Mesendoderm (in vitro differentiated cells): Measurements from ENCODE around the gene CCL25.

Source experiments
- DNase-seq: peaks from one replicate; pipeline ENCODE4 v3.0.0; 2013
- H2AK5ac ChIP-seq: 2 replicates; pipeline ENCODE4 v1.6.1; 2013; ENCODE audit warnings: low read length, inconsistent platforms
- H2BK120ac ChIP-seq: 2 replicates; pipeline ENCODE4 v1.6.1; 2013; ENCODE audit warnings: low read depth, mild to moderate bottlenecking, low read length, moderate library complexity, mixed read lengths
- H2BK15ac ChIP-seq: replicated peaks from 2 replicates; pipeline ENCODE4 v1.6.1; 2013; ENCODE audit warnings: low read depth, mild to moderate bottlenecking, moderate library complexity
- H2BK5ac ChIP-seq: 2 replicates; pipeline ENCODE4 v1.6.1; 2013; ENCODE audit warnings: low read length, inconsistent platforms
- H3K18ac ChIP-seq: 2 replicates; pipeline ENCODE4 v1.6.1; 2013; ENCODE audit warnings: mild to moderate bottlenecking, low read length, mixed read lengths
- H3K23ac ChIP-seq: one replicate; pipeline ENCODE4 v1.6.1; 2013; ENCODE audit warnings: low read length
- H3K27ac ChIP-seq: 2 replicates; pipeline ENCODE4 v1.5.1; 2013; ENCODE audit warnings: low read depth, mild to moderate bottlenecking, inconsistent platforms, low read length, moderate library complexity
- H3K27me3 ChIP-seq: 2 replicates; pipeline ENCODE4 v1.6.1; 2013; ENCODE audit warnings: low read length, control low read depth, mild to moderate bottlenecking, inconsistent platforms; ENCODE audit not compliant: insufficient read depth, poor library complexity
- H3K36me3 ChIP-seq: 2 replicates; pipeline ENCODE4 v1.6.1; 2013; ENCODE audit warnings: low read length, inconsistent platforms; ENCODE audit not compliant: control insufficient read depth, insufficient read depth
- H3K4ac ChIP-seq: one replicate; pipeline ENCODE4 v1.6.1; 2013; ENCODE audit warnings: low read depth, mild to moderate bottlenecking, low read length, moderate library complexity
- H3K4me1 ChIP-seq: 2 replicates; pipeline ENCODE4 v1.6.1; 2013; ENCODE audit warnings: low read depth, low read length, inconsistent platforms; ENCODE audit not compliant: control insufficient read depth
- H3K4me2 ChIP-seq: 2 replicates; pipeline ENCODE4 v1.6.1; 2013; ENCODE audit warnings: low read length
- H3K4me3 ChIP-seq: 2 replicates; pipeline ENCODE4 v1.5.1; 2013; ENCODE audit warnings: mild to moderate bottlenecking, low read length
- H3K56ac ChIP-seq: one replicate; pipeline ENCODE4 v1.6.1; 2013; ENCODE audit warnings: low read length
- H3K79me1 ChIP-seq: 2 replicates; pipeline ENCODE4 v1.6.1; 2013; ENCODE audit warnings: low read length, inconsistent platforms
- H3K79me2 ChIP-seq: 2 replicates; pipeline ENCODE4 v1.6.1; 2013; ENCODE audit warnings: mild to moderate bottlenecking, low read length; ENCODE audit not compliant: control insufficient read depth, insufficient read depth
- H3K9ac ChIP-seq: 2 replicates; pipeline ENCODE4 v1.6.1; 2013; ENCODE audit warnings: low read length, inconsistent platforms
- H4K5ac ChIP-seq: one replicate; pipeline ENCODE4 v1.6.1; 2013; ENCODE audit warnings: low read length
- H4K8ac ChIP-seq: one replicate; pipeline ENCODE4 v1.6.1; 2013; ENCODE audit warnings: low read depth, mild to moderate bottlenecking, control low read depth, low read length, moderate library complexity
- WGBS: extraction: QIAGEN DNeasy Blood & Tissue Kit; methylation state at CpG from one replicate; pipeline ENCODE4 v1.1.7; 2013; ENCODE audit warnings: low lambda C conversion rate, missing lambda C conversion rate; ENCODE audit not compliant: insufficient coverage; ENCODE audit errors: extremely low coverage; 5-methylcytosine and 5-hydroxymethylcytosine counted together

CCL25 gene

DNA sequence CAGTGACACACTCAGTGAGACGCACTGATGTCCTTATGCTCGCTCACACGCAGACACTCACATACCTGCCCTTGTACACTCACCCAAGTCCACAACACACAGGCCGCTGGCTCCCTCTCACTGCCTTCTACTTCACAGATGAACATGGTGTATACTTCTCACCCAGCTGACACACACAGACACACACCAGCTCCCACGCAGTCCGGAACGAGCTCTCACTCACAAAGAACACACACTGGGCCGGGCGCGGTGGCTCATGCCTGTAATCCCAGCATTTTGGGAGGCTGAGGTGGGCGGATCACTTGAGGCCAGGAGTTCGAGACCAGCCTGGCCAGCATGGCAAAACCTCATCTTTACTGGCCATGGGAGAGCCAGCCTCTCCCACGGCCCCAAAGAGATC, 31.6 kb downstream of the CCL25 start:
- no CpG with 5 or more reads among the region's 13 CpGs for WGBS
- H3K36me3 ChIP-seq, result peaks cover 11% of the 10 kb centered on the region

DNA sequence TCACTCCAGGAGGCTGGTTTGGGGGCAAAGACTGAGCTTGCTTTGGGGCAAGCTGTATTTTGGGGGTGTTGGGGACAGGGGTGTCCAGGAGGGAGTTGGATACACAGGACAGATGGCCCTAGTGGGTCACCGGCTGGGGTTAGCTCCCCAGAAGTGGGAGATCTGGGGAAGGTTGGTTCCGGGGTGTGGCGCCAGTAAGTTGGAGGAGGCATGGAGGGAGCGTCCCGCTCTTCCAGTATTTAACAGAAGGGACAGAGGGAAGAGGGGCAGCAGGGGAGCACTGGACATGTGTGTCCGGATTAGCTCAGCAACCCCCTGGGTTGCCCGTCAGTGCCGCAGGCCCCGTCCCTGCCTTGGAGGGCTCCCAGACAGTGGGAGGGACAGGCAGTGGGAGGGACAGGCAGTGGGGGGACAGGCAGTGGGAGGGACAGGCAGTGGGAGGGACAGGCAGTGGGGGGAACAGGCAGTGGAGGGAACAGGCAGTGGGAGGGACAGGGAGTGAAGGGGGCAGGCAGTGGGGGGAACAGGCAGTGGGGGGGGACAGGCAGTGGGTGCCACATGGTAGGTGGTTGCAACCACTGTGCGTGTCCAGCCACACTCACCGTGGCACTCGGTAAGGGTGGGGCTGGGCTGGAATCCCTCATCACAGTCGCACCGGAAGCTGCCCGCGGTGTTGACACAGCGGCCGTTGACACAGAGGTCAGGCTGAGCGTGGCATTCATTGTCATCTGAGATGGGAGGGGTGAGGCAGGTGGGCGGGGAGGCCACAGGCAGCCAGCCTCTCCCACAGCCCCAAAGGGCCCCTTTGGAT, 33.2 kb downstream of the CCL25 start:
- Histone ChIP-seq H2BK5ac (no peak overlapping the region), H3K36me3 (peaks cover 14% of the 10 kb centered on the region), H3K79me1 (no peaks in the 10 kb centered on the region), H3K23ac (no peak overlapping the region), H3K27ac (no peak overlapping the region), H4K8ac (no peak overlapping the region), H3K4ac (no peak overlapping the region), H3K79me2 (no peaks in the 10 kb centered on the region), H2AK5ac (no peak overlapping the region), H2BK15ac (no peak overlapping the region), H4K5ac (no peak overlapping the region), H3K4me3 (no peak overlapping the region), H3K27me3 (no peaks in the 10 kb centered on the region), H2BK120ac (no peak overlapping the region), H3K9ac (no peak overlapping the region), H3K4me1 (no peaks in the 10 kb centered on the region), H3K18ac (no peak overlapping the region), H3K56ac (no peak overlapping the region), H3K4me2 (no peak overlapping the region)
- WGBS, result no CpG with 5 or more reads among the region's 20 CpGs
- DNase-seq, result peak; percentile 8

More for the DNA sequence above, 31.6 kb downstream of the CCL25 start:
- Histone ChIP-seq H3K79me2 (no peaks in the 10 kb centered on the region), H3K4me1 (no peaks in the 10 kb centered on the region), H3K4ac (no peak overlapping the region), H3K4me2 (no peak overlapping the region), H4K8ac (no peak overlapping the region), H3K18ac (no peak overlapping the region), H2BK15ac (no peak overlapping the region), H2BK5ac (no peak overlapping the region), H3K79me1 (no peaks in the 10 kb centered on the region), H4K5ac (no peak overlapping the region), H3K27me3 (no peaks in the 10 kb centered on the region), H3K56ac (no peak overlapping the region), H2BK120ac (no peak overlapping the region), H3K9ac (no peak overlapping the region), H2AK5ac (no peak overlapping the region), H3K27ac (no peak overlapping the region), H3K23ac (no peak overlapping the region), H3K4me3 (no peak overlapping the region)
- no peak for DNase-seq

DNA sequence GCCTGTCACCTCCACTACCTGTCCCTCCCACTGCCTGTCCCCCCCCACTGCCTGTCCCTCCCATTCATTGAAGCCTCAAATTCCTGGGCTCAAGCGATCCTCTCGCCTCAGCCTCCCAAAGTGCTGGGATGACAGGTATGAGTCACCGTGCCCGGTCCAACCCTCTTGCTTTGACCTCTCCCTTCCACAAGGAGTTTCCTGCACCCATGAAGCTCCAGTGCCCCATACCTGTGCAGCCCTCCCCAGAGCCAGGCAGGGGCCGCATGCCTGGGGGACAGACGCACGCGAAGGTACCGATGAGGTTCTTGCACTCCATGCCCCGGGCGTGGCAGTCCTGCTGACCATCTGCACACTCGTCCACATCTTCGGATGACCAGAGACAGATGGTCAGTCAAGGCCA, 34.3 kb downstream of the CCL25 start:
- Histone ChIP-seq H3K9ac (no peak overlapping the region), H3K56ac (no peak overlapping the region), H3K4me1 (no peaks in the 10 kb centered on the region), H2AK5ac (no peak overlapping the region), H3K79me2 (no peaks in the 10 kb centered on the region), H3K4me3 (no peak overlapping the region), H3K18ac (no peak overlapping the region), H4K5ac (no peak overlapping the region), H3K4ac (no peak overlapping the region), H3K27ac (no peak overlapping the region), H2BK5ac (no peak overlapping the region), H3K79me1 (no peaks in the 10 kb centered on the region), H3K23ac (no peak overlapping the region), H4K8ac (no peak overlapping the region), H3K36me3 (peaks cover 16% of the 10 kb centered on the region), H3K4me2 (no peak overlapping the region), H2BK120ac (no peak overlapping the region), H2BK15ac (no peak overlapping the region), H3K27me3 (no peaks in the 10 kb centered on the region)
- DNase-seq, result no peak
- no CpG with 5 or more reads among the region's 13 CpGs for WGBS

DNA sequence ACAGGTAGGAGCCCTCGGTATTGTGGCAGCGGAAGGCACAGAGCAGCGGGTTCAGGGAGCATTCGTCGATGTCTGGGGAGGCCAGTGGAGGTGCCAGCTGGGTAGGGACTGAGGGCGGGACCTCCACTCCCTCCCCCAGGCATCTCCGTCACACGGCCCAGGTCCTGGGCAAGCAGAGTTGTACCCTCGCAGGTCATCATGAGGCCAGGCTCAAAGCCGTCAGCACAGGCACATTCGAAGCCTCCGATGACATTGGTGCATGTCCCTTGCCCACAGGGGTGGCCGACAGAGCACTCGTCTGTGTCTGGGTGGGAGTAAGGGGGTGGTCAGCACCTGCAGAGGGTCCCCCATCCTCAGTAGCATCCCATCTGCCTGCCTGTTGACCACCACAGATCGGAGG, 35.3 kb downstream of the CCL25 start:
- Histone ChIP-seq H3K79me2 (no peaks in the 10 kb centered on the region), H3K18ac (no peak overlapping the region), H3K4ac (no peak overlapping the region), H3K36me3 (peaks cover 16% of the 10 kb centered on the region), H2AK5ac (no peak overlapping the region), H3K4me1 (no peaks in the 10 kb centered on the region), H3K9ac (no peak overlapping the region), H3K56ac (no peak overlapping the region), H3K23ac (no peak overlapping the region), H3K27me3 (no peaks in the 10 kb centered on the region), H3K27ac (no peak overlapping the region), H2BK5ac (no peak overlapping the region), H3K4me2 (no peak overlapping the region), H3K79me1 (no peaks in the 10 kb centered on the region), H4K8ac (no peak overlapping the region), H3K4me3 (no peak overlapping the region), H2BK15ac (no peak overlapping the region), H4K5ac (no peak overlapping the region), H2BK120ac (no peak overlapping the region)
- no peak for DNase-seq
- no CpG with 5 or more reads among the region's 15 CpGs for WGBS

DNA sequence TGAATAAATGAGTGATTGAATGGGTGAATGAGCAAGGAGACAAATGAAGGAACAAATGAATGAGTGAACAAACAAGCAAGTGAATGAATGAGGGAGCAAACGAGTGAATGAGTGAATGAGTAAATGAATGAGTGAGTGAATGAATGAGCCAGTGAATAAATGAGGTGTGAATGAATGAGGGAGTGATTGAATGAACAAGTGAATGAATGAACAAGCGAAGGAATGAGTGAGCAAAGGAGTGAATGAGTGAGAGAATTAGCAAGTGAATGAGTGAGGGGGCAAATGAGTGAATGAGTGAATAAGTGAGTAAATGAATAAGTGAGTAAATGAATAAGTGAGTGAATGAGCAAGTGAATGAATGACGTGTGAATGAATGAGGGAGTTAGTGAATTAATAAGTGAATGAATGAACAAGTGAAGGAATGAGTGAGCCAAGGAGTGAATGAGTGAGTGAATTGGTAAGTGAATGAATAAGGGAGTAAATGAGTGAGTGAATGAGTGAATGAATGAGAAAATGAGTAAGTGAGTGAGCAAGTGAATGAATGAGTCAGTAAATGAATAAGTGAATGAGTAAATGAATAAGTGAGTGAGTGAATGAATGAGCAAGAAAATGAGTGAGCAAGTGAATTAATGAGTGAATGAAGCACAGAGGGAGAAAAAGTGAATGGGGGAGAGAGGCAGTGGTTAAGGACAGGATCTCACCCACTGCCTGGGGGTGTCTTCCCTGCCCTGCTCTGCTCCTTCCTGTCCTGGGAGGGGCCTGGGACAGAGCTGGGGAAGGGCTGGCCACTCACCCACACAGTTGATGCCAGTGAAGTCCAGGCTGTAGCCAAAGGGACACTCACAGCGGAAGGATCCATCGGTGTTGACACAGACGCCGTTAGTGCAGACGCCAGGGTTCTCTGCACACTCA, 36.4 kb downstream of the CCL25 start:
- peak; percentile 35 for DNase-seq
- H3K36me3 ChIP-seq, result peaks cover 17% of the 10 kb centered on the region

More for the DNA sequence above, 36.4 kb downstream of the CCL25 start:
- no peak overlapping the region for H3K4ac ChIP-seq
- no peak overlapping the region for H3K56ac ChIP-seq
- no peak overlapping the region for H4K8ac ChIP-seq
- H3K79me2 ChIP-seq, result no peaks in the 10 kb centered on the region
- no peak overlapping the region for H3K4me3 ChIP-seq
- H4K5ac ChIP-seq, result no peak overlapping the region
- no peak overlapping the region for H2BK15ac ChIP-seq
- H3K23ac ChIP-seq, result no peak overlapping the region
- H3K9ac ChIP-seq, result no peak overlapping the region
- H2AK5ac ChIP-seq, result no peak overlapping the region
- H3K4me1 ChIP-seq, result no peaks in the 10 kb centered on the region
- H2BK120ac ChIP-seq, result no peak overlapping the region
- H3K27ac ChIP-seq, result no peak overlapping the region
- H3K79me1 ChIP-seq, result no peaks in the 10 kb centered on the region
- H3K27me3 ChIP-seq, result no peaks in the 10 kb centered on the region
- no peak overlapping the region for H2BK5ac ChIP-seq
- 100% methylated on average over 1 of the region's 8 CpGs for WGBS
- no peak overlapping the region for H3K18ac ChIP-seq
- H3K4me2 ChIP-seq, result no peak overlapping the region
